Measurements from ENCODE around the gene KLHDC10. TPM values are rescaled to one million over a fixed set of nuclear protein-coding genes. Genes with fewer than 3 reads are reported as not detected.
"Not testable (repeated sequence)": the region's sequence is repeated elsewhere in the genome, so short reads cannot be mapped to it uniquely, and the experiment has no call there.

The KLHDC10 gene
- total RNA-seq, 2 experiments from 2014 or later = 15.7 to 18.1 TPM

GRCh38 chr7:130145424-130146100 is 75.2 kb downstream of the KLHDC10 start:
- peaks cover 4% of the 10 kb centered on the region for H3K4me1 Mint-ChIP-seq (ENCODE audit: low read depth)
- DNase-seq (peak; percentile 18), ATAC-seq (no peak)
- H3K36me3 Mint-ChIP-seq (ENCODE audit: low read depth) = peaks cover 2% of the 10 kb centered on the region
- no peak overlapping the region for H3K4me3 Mint-ChIP-seq
- no peaks in the 10 kb centered on the region for H3K9me3 Mint-ChIP-seq (ENCODE audit: insufficient read depth)
- CTCF ChIA-PET = no interaction called here
- POLR2A ChIA-PET = no interaction called here
- H3K27ac Mint-ChIP-seq = no peak overlapping the region
- H3K27me3 Mint-ChIP-seq (ENCODE audit: low read depth) = peaks cover 35% of the 10 kb centered on the region

DNA sequence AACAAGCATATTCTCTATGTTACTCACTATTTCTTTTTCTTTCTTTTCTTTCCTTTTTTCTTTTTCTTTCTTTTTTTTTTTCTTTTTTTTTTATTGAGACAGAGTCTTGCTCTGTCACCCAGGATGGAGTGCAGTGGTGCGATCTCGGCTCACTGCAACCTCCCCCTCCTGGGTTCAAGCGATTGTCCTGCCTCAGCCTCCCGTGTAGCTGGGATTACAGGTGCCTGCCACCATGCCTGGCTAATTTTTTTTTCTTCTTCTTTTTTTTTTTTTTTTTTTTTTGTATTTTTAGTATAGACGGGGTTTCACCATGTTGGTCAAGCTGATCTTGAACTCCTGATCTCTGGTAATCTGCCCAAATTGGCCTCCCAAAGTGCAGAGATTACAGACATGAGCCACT is 75.8 kb downstream of the KLHDC10 start:
- H3K4me1 Mint-ChIP-seq (ENCODE audit: low read depth); DNase-seq; H3K4me3 Mint-ChIP-seq; H3K9me3 Mint-ChIP-seq (ENCODE audit: insufficient read depth); H3K36me3 Mint-ChIP-seq (ENCODE audit: low read depth); POLR2A ChIA-PET; H3K27ac Mint-ChIP-seq; ATAC-seq; CTCF ChIA-PET: not testable (repeated sequence)
- peaks cover 36% of the 10 kb centered on the region for H3K27me3 Mint-ChIP-seq (ENCODE audit: low read depth)

DNA sequence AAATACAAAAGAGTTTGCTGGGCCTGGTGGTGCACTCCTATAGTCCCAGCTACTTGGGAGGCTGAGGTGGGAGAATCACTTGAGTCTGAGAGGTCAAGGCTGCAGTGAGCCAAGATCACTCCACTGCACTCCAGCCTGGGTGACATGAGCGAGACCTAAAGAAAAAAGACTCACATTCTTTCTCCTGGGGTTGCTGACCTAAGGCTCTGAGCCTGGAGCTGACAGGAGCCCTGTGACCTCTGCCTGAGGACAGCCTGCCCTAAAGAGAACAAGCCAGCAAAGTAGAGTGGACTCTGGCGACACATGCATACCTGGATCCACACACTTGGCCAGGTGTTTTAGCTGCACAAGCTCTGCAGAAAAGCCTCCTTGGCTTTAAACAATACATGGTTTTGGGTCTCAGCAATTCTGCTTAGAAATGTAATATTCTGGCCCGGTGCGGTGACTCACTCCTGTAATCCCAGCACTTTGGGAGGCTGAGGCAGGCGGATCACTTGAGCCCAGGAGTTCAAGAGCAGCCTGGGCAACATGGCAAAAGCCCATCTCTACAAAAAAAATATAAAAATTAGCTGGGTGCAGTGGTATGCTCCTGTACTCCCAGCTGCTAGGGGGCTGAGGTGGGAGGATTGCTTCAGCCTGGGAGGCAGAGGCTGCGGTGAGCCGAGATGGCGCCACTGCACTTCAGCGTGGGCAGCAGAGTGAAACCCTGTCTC is 76.5 kb downstream of the KLHDC10 start:
- CTCF ChIA-PET = no interaction called here
- no peak for ATAC-seq
- no peaks in the 10 kb centered on the region for H3K9me3 Mint-ChIP-seq (ENCODE audit: insufficient read depth)
- POLR2A ChIA-PET = no interaction called here
- no peaks in the 10 kb centered on the region for H3K4me1 Mint-ChIP-seq (ENCODE audit: low read depth)
- peaks cover 2% of the 10 kb centered on the region for H3K36me3 Mint-ChIP-seq (ENCODE audit: low read depth)
- H3K27me3 Mint-ChIP-seq (ENCODE audit: low read depth) = peaks cover 32% of the 10 kb centered on the region
- H3K27ac Mint-ChIP-seq = no peak overlapping the region
- peak; percentile 18 for DNase-seq
- H3K4me3 Mint-ChIP-seq = no peak overlapping the region

DNA sequence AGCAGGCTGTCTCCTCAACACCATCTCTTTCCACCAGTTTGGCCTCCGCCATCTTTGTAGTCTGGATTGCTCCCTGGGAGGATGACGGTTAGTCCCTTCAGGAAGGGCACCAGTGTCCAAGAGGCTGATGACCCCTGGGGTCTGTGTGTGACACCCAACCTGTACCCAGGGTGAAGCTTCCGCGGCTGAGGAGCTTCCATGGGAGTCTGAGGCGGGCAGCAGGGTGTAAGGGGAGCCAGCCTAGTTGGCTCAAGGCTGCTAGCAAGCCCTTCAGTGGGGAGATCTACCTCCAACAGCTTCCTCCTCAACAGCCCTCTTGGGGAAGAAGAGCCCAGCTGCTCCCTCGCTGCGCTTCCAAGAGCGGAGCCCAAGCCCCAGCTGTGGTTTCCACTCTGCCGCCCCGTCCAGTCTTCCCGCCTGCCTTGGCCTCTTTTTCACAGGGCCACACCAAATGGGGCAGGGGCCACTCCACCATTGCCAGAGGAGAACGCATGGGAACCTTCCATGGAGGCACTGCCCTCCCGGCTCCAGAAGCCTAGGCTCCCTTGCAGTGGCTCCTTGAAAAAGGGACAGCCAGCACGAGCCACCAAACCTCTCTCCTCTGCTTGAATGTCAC is 77.5 kb downstream of the KLHDC10 start:
- ATAC-seq (no peak), DNase-seq (peak; percentile 17)
- H3K27ac Mint-ChIP-seq = no peak overlapping the region
- ChIA-PET POLR2A (no interaction called here), CTCF (no interaction called here)
- H3K9me3 Mint-ChIP-seq (ENCODE audit: insufficient read depth) = no peaks in the 10 kb centered on the region
- peaks cover 28% of the 10 kb centered on the region for H3K27me3 Mint-ChIP-seq (ENCODE audit: low read depth)
- H3K4me3 Mint-ChIP-seq = no peak overlapping the region
- no peaks in the 10 kb centered on the region for H3K4me1 Mint-ChIP-seq (ENCODE audit: low read depth)
- peaks cover 2% of the 10 kb centered on the region for H3K36me3 Mint-ChIP-seq (ENCODE audit: low read depth)

DNA sequence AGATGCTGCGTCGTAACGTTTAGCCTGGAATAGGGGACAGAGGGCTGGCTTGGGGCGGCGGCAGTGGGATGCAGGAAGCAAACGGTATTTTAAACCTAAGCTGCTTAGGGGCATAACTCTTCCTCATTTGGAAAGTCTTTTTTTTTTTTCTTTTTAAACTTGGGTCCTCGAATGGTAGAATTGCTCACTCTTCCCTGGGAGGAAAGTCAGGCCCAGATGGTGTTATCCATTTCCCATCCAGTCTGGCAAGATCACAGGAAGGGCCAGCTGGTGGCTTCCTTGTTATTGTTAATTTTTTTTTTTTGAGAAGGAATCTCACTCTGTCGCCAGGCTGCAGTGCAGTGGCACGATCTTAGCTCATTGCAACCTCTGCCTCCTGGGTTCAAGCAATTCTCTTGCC is 78.2 kb downstream of the KLHDC10 start:
- Mint-ChIP-seq H3K9me3 (ENCODE audit: insufficient read depth) (no peaks in the 10 kb centered on the region), H3K4me1 (ENCODE audit: low read depth) (no peaks in the 10 kb centered on the region), H3K27ac (no peak overlapping the region), H3K36me3 (ENCODE audit: low read depth) (peaks cover 2% of the 10 kb centered on the region), H3K27me3 (ENCODE audit: low read depth) (peaks cover 25% of the 10 kb centered on the region), H3K4me3 (no peak overlapping the region)
- POLR2A ChIA-PET = no interaction called here
- DNase-seq (peak; percentile 9), ATAC-seq (no peak)
- CTCF ChIA-PET = no interaction called here

- POLR2A ChIA-PET = no interaction called here
- no peaks in the 10 kb centered on the region for H3K4me1 Mint-ChIP-seq (ENCODE audit: low read depth)
- ATAC-seq (no peak), DNase-seq (peak; percentile 16)
- H3K4me3 Mint-ChIP-seq = no peak overlapping the region
- H3K36me3 Mint-ChIP-seq (ENCODE audit: low read depth) = peaks cover 2% of the 10 kb centered on the region
- peaks cover 25% of the 10 kb centered on the region for H3K27me3 Mint-ChIP-seq (ENCODE audit: low read depth)
- no peak overlapping the region for H3K27ac Mint-ChIP-seq
- CTCF ChIA-PET = no interaction called here
- H3K9me3 Mint-ChIP-seq (ENCODE audit: insufficient read depth) = no peaks in the 10 kb centered on the region
These were observed 79.2 kb downstream of the KLHDC10 start for GRCh38 chr7:130149281-130150139.

DNA sequence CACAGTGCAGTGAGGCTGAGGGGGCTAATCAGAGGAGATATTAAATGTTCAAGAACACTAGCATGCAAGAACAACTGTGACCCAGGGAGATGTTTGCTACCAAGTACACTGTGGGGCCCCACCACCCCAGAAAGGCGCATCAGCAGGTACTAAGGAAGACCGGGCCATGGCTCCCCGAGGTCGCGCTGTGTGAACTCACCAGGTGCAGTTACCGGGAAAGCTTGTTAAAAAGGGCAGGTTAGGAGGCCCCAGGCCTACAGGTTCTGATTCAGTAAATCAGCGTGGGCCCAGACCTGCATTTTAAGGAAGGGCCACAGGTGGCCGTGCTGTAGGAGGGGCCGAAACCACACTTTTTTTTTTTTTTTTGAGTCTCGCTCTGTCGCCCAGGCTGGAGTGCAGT is 80.3 kb downstream of the KLHDC10 start:
- ATAC-seq (no peak), DNase-seq (peak; percentile 17)
- Mint-ChIP-seq H3K4me1 (ENCODE audit: low read depth) (no peaks in the 10 kb centered on the region), H3K27ac (peak overlapping the region; percentile 52), H3K9me3 (ENCODE audit: insufficient read depth) (no peaks in the 10 kb centered on the region), H3K4me3 (no peak overlapping the region), H3K36me3 (ENCODE audit: low read depth) (peaks cover 2% of the 10 kb centered on the region), H3K27me3 (ENCODE audit: low read depth) (peaks cover 18% of the 10 kb centered on the region)
- POLR2A ChIA-PET = no interaction called here
- CTCF ChIA-PET = no interaction called here

DNA sequence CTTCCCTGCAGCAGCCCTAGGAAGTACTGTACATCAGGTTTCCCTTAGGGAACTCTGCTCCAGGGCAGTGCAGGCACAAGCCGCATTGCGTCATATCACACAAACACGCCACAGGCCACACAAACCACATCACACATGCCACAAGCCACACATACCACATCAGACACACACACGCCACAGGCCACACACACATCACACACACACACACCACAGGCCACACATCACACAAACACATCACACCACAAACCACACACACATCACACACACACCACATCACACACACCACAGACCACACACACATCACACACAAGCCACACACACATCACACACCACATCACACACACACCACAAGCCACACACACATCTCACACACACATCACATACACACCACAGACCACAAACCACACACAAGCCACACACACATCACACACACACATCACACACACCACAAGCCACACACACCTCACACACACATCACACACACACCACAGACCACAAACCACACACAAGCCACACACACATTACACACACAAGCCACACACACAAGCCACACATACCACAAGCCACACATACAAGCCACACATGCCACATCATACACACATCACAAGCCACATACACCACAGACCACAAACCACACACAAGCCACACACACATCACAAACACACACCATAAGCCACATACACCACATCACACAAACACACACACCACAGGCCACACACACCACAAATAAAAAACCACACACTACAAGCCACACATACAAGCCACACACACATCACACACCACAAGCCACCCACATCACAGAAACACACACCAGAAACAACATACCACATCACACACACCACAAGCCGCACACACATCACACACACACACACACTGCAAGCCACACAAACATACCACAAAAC is 81.5 kb downstream of the KLHDC10 start:
- DNase-seq = peak; percentile 50
- Mint-ChIP-seq H3K27me3 (ENCODE audit: low read depth) (peaks cover 14% of the 10 kb centered on the region), H3K9me3 (ENCODE audit: insufficient read depth) (no peaks in the 10 kb centered on the region), H3K4me3 (no peak overlapping the region), H3K27ac (no peak overlapping the region), H3K4me1 (ENCODE audit: low read depth) (no peaks in the 10 kb centered on the region), H3K36me3 (ENCODE audit: low read depth) (peaks cover 2% of the 10 kb centered on the region)
- ChIA-PET POLR2A (no interaction called here), CTCF (no interaction called here)
- peak; percentile 37 for ATAC-seq

GRCh38 chr7:130152493-130153210 is 82.3 kb downstream of the KLHDC10 start:
- Mint-ChIP-seq H3K9me3 (ENCODE audit: insufficient read depth) (no peaks in the 10 kb centered on the region), H3K27me3 (ENCODE audit: low read depth) (peaks cover 14% of the 10 kb centered on the region), H3K4me3 (no peak overlapping the region), H3K4me1 (ENCODE audit: low read depth) (no peaks in the 10 kb centered on the region), H3K27ac (no peak overlapping the region), H3K36me3 (ENCODE audit: low read depth) (peaks cover 2% of the 10 kb centered on the region)
- ATAC-seq (no peak), DNase-seq (no peak)
- POLR2A ChIA-PET = no interaction called here
- CTCF ChIA-PET = no interaction called here

GRCh38 chr7:130153211-130153908 is 83.0 kb downstream of the KLHDC10 start:
- DNase-seq = no peak
- POLR2A ChIA-PET = no interaction called here
- no peaks in the 10 kb centered on the region for H3K9me3 Mint-ChIP-seq (ENCODE audit: insufficient read depth)
- no peak overlapping the region for H3K27ac Mint-ChIP-seq
- peaks cover 6% of the 10 kb centered on the region for H3K36me3 Mint-ChIP-seq (ENCODE audit: low read depth)
- ATAC-seq = no peak
- CTCF ChIA-PET = no interaction called here
- no peaks in the 10 kb centered on the region for H3K4me1 Mint-ChIP-seq (ENCODE audit: low read depth)
- peaks cover 10% of the 10 kb centered on the region for H3K27me3 Mint-ChIP-seq (ENCODE audit: low read depth)
- no peak overlapping the region for H3K4me3 Mint-ChIP-seq
